ENCODE results near the gene APOA5. TPM values are rescaled to one million over a fixed set of nuclear protein-coding genes. Genes with fewer than 3 reads are reported as not detected.

The APOA5 gene
- total and polyA plus RNA-seq, 2 of the 4 experiments (the other 2 are of a cell fraction) = not detected

DNA sequence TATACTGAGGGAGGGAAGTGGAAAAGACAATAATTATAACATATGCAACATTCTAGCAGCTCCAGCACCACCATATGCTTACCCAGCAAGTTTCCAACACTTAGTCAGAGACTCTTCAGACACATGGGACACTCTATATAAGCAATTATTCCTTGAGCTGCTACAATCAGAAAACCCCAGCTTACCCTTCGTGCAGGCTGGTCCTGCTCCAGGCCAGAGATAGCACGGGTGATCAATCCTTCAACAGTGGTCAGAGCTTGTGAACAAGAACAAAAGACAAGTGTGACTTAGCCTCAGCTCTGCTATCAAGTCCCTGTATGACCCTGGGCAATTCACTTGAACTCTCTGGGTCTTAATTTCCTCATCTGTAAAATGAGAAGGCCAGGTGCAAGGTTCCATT lies 5.4 kb downstream of the APOA5 start:
- Histone ChIP-seq H2BK20ac (ENCODE audit: low read depth, low read length) (no peak overlapping the region), H2AK9ac (replicated peaks; ENCODE audit: low read depth, low read length, poor library complexity) (no peak overlapping the region), H3K4me3 (ENCODE audit: insufficient read depth, low read depth, low read length) (no peak overlapping the region), H3K9me3 (ENCODE audit: control insufficient read depth, insufficient read depth, low read length) (no peaks in the 10 kb centered on the region), H4K5ac (ENCODE audit: low read depth, low read length) (no peak overlapping the region), H2AFZ (replicated peaks; ENCODE audit: low read length, poor library complexity) (no peak overlapping the region), H3K27ac (ENCODE audit: insufficient read depth, low read length) (no peak overlapping the region), H3K23ac (ENCODE audit: low read depth, low read length) (no peak overlapping the region), H3K9me1 (ENCODE audit: insufficient read depth, low read length) (peaks cover 20% of the 10 kb centered on the region; the same call in 1 of the 2 replicates), H3K14ac (replicated peaks; ENCODE audit: low read depth, low read length) (no peak overlapping the region), H4K20me1 (ENCODE audit: insufficient read depth, low read length) (0 out of 2 replicates have a peak, but pooled peaks cover 4% of the 10 kb centered on the region), H2AK5ac (ENCODE audit: low read depth, low read length) (no peak overlapping the region), H3K4ac (ENCODE audit: low read depth, low read length) (no peak overlapping the region), H4K91ac (ENCODE audit: insufficient read depth, low read depth, low read length) (no peak overlapping the region), H3K56ac (ENCODE audit: extremely low read depth, insufficient read depth, low read length) (no peak overlapping the region), H2BK120ac (ENCODE audit: low read depth, low read length) (no peak overlapping the region), H3K9ac (ENCODE audit: low read depth, low read length) (no peak overlapping the region), H3K4me1 (ENCODE audit: control insufficient read depth, insufficient read depth, low read length) (peaks cover 7% of the 10 kb centered on the region), H3K79me1 (ENCODE audit: low read depth in 1 of 2, low read length in 2 of 2) (peaks cover 42 to 57% of the 10 kb centered on the region in 2 experiments), H3K36me3 (ENCODE audit: control insufficient read depth, insufficient read depth, low read length) (peaks cover 35% of the 10 kb centered on the region), H4K8ac (ENCODE audit: low read depth in 2 of 2, low read length in 2 of 2) (no peak overlapping the region), H3K4me2 (ENCODE audit: low read depth, low read length) (no peak overlapping the region), H3K18ac (ENCODE audit: low read depth, low read length) (no peak overlapping the region), H3K27me3 (ENCODE audit: control insufficient read depth, insufficient read depth, low read length) (no peaks in the 10 kb centered on the region), H2BK15ac (ENCODE audit: low read depth, low read length) (no peak overlapping the region), H2BK5ac (ENCODE audit: low read depth, low read length, poor library complexity, severe bottlenecking) (no peak overlapping the region)
- CTCF ChIA-PET = interaction anchor here (1.0 to 1.3 kb wide), 2 partner anchors 49 to 320 kb away, joined by 3 to 5 read pairs; no protein-coding TSS in a partner anchor
- in situ Hi-C loops (cut with MboI; ENCODE audit: low sequenced_read_pairs) = loop anchor here (5.0 kb wide), 1 partner anchor 446 kb away; the partner anchor contains the start of genes PCSK7 and RNF214
- dilution Hi-C loops (cut with HindIII; ENCODE audit: low sequenced_read_pairs, unreplicated experiment) = no loop called here
- ATAC-seq (ENCODE audit: low read depth) (no peak), DNase-seq (no peak)
- POLR2A ChIA-PET (ENCODE audit: unreplicated experiment) = no interaction called here
- TF ChIP-seq SMC3 (IDR thresholded peaks at IDR 0.05; ENCODE audit: low read depth, low read length) (no peak), POLR2A (IDR thresholded peaks at IDR 0.05; ENCODE audit: low read depth, low read length) (no peak), RCOR1 (IDR thresholded peaks at IDR 0.05; ENCODE audit: insufficient replicate concordance, low read length) (no peak), CHD1 (IDR thresholded peaks at IDR 0.05; ENCODE audit: low read depth, low read length) (no peak), FOS (IDR thresholded peaks at IDR 0.05; ENCODE audit: low read depth, low read length) (no peak), MAZ (IDR thresholded peaks at IDR 0.05; ENCODE audit: borderline replicate concordance, low read depth, low read length) (no peak), MXI1 (IDR thresholded peaks at IDR 0.05; ENCODE audit: borderline replicate concordance, low read depth, low read length) (no peak), NFE2L2 (IDR thresholded peaks at IDR 0.05; ENCODE audit: low read depth, low read length) (no peak), RFX5 (IDR thresholded peaks at IDR 0.05; ENCODE audit: low read depth, low read length) (no peak), RAD21 (IDR thresholded peaks at IDR 0.05; ENCODE audit: low read length) (no peak), CEBPB (IDR thresholded peaks at IDR 0.05; ENCODE audit: low read depth, low read length) (no peak), BHLHE40 (IDR thresholded peaks at IDR 0.05; ENCODE audit: low read depth, low read length) (no peak), MAFK (IDR thresholded peaks at IDR 0.05; ENCODE audit: low read depth, low read length) (no peak)
- TF ChIP-seq, protein P1, sequence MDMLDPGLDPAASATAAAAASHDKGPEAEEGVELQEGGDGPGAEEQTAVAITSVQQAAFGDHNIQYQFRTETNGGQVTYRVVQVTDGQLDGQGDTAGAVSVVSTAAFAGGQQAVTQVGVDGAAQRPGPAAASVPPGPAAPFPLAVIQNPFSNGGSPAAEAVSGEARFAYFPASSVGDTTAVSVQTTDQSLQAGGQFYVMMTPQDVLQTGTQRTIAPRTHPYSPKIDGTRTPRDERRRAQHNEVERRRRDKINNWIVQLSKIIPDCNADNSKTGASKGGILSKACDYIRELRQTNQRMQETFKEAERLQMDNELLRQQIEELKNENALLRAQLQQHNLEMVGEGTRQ (IDR thresholded peaks at IDR 0.05; ENCODE audit: low read depth, low read length) = no peak
- TF ChIP-seq, protein P2, sequence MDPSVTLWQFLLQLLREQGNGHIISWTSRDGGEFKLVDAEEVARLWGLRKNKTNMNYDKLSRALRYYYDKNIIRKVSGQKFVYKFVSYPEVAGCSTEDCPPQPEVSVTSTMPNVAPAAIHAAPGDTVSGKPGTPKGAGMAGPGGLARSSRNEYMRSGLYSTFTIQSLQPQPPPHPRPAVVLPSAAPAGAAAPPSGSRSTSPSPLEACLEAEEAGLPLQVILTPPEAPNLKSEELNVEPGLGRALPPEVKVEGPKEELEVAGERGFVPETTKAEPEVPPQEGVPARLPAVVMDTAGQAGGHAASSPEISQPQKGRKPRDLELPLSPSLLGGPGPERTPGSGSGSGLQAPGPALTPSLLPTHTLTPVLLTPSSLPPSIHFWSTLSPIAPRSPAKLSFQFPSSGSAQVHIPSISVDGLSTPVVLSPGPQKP (IDR thresholded peaks at IDR 0.05; ENCODE audit: borderline replicate concordance, low read depth, low read length) = no peak
- no TSS peak for BruUV-seq (replicated peaks)
- intact Hi-C loops (cut with micrococcal nuclease) = no loop called here
- WGBS, 2 experiments (ENCODE audit: extremely low coverage in 2 of 2, insufficient read length in 1 of 2) = 92% methylated on average over 2 of the region's 2 CpGs; no CpG with 5 or more reads in 1 of the 2 experiments

All from IMR-90 (cell line).